HCT116 (cell line): ENCODE measurements around the gene CIDEA. TPM values are rescaled to one million over a fixed set of nuclear protein-coding genes. Genes with fewer than 3 reads are reported as not detected.

Experiments
- ATAC-seq: fragments of 200-7000 bp; cut with Tn5 transposase; 2 replicates; pipeline ENCODE4 v1.9.1; 2020; ENCODE audit warnings: mild to moderate bottlenecking, moderate library complexity
- BruUV-seq: library from RNA; stranded (reverse); fragments of 400-500 nt; replicated peaks from 2 replicates; lab custom pipeline; 2021; lab: Mats Ljungman, UMichigan
- CTCF ChIA-PET: fragments of 300-600 bp; sonication (Branson Sonifier 250); formaldehyde crosslinking; loops from one replicate; lab custom pipeline; 2021; ENCODE audit warnings: antibody characterized with exemption; lab: Charles Lee
- POLR2A ChIA-PET: fragments of 300-600, 350-600 bp; sonication (Branson Sonifier 250); formaldehyde crosslinking; loops from one replicate; lab custom pipeline; 2021; ENCODE audit warnings: antibody characterized with exemption; lab: Charles Lee
- RAD21 ChIA-PET, 2 experiments: fragments of 300-600 bp; sonication (Branson Sonifier 250); formaldehyde crosslinking; loops; one replicate each; lab custom pipeline; 2023; ENCODE audit warnings: low total read pairs in 2 of 2; ENCODE audit not compliant: uncharacterized antibody in 2 of 2, unreplicated experiment in 2 of 2, low non-redundant PET in 1 of 2; lab: Charles Lee
- DNase-seq: peaks from one replicate; pipeline ENCODE4 v3.0.0-alpha.2; 2010; ENCODE audit warnings: low read depth, low spot score
- H2AFZ ChIP-seq: fragments of 200-600 bp; shearing (Covaris generic), sonication (generic); 2 replicates; pipeline ENCODE4 v1.6.1; 2017; ENCODE audit warnings: low read depth, mixed run types, mixed read lengths, antibody characterized with exemption, low read length; ENCODE audit not compliant: poor library complexity, severe bottlenecking
- H3K27ac ChIP-seq: 2 replicates; pipeline ENCODE4 v1.5.1; 2012; ENCODE audit warnings: low read depth, low read length
- H3K27me3 ChIP-seq: fragments of 200-600 bp; sonication (generic); 2 replicates; pipeline ENCODE4 v1.6.1; 2016; ENCODE audit warnings: mixed run types, low read length, mixed read lengths; ENCODE audit not compliant: insufficient read depth
- H3K36me3 ChIP-seq, 2 experiments: fragments of 200-500 bp in 1 of 2; fragments of 200-600 bp in 1 of 2; sonication (Bioruptor generic) in 1 of 2; sonication (generic) in 1 of 2; 2 replicates each; pipeline versions ENCODE4 v1.5.1 to v1.6.1; 2014 to 2016; ENCODE audit warnings: low read length in 2 of 2, inconsistent platforms in 1 of 2, mixed read lengths in 1 of 2, mixed run types in 1 of 2; ENCODE audit not compliant: insufficient read depth in 2 of 2, control insufficient read depth in 1 of 2
- H3K4me1 ChIP-seq, 2 experiments: fragments of 200-600 bp in 1 of 2; sonication (generic) in 1 of 2; 2 replicates each; pipeline versions ENCODE4 v1.5.1 to v1.6.1; 2012 to 2017; ENCODE audit warnings: low read length in 2 of 2, inconsistent platforms in 1 of 2, mild to moderate bottlenecking in 1 of 2, mixed read lengths in 1 of 2, mixed run types in 1 of 2, moderate library complexity in 1 of 2; ENCODE audit not compliant: insufficient read depth in 2 of 2, control insufficient read depth in 1 of 2
- H3K4me2 ChIP-seq: fragments of 200-600 bp; sonication (generic); 2 replicates; pipeline ENCODE4 v1.6.1; 2017; ENCODE audit warnings: mixed run types, low read length, mixed read lengths
- H3K4me3 ChIP-seq, 2 experiments: fragments of 200-600 bp in 1 of 2; sonication (generic) in 1 of 2; replicated peaks in 1 of 2; 2 replicates each; pipeline ENCODE4 v1.5.1; 2011 to 2016; ENCODE audit warnings: low read length in 2 of 2, control low read depth in 1 of 2, low read depth in 1 of 2, mild to moderate bottlenecking in 1 of 2, mixed read lengths in 1 of 2, mixed run types in 1 of 2
- H3K79me2 ChIP-seq: fragments of 200-600 bp; sonication (generic); 2 replicates; pipeline ENCODE4 v1.6.1; 2017; ENCODE audit warnings: mild to moderate bottlenecking, mixed run types, low read length, moderate library complexity, mixed read lengths; ENCODE audit not compliant: insufficient read depth
- H3K9ac ChIP-seq: fragments of 200-600 bp; sonication (generic); 2 replicates; pipeline ENCODE4 v1.6.1; 2016; ENCODE audit warnings: low read length, mixed read lengths
- H3K9me2 ChIP-seq: fragments of 200-600 bp; sonication (generic), shearing (Covaris generic); 2 replicates; pipeline ENCODE4 v1.6.1; 2017; ENCODE audit warnings: mixed run types, mild to moderate bottlenecking, moderate library complexity; ENCODE audit not compliant: insufficient read depth
- H3K9me3 ChIP-seq, 2 experiments: fragments of 200-500 bp in 1 of 2; fragments of 200-600 bp in 1 of 2; sonication (Bioruptor generic) in 1 of 2; sonication (generic) in 1 of 2; 2 replicates each; pipeline ENCODE4 v1.6.1; 2014 to 2017; ENCODE audit warnings: low read length in 2 of 2, mixed read lengths in 2 of 2, inconsistent platforms in 1 of 2, low read depth in 1 of 2, mild to moderate bottlenecking in 1 of 2, mixed run types in 1 of 2, moderate library complexity in 1 of 2; ENCODE audit not compliant: control insufficient read depth in 1 of 2, insufficient read depth in 1 of 2
- H4K20me1 ChIP-seq: fragments of 200-600 bp; sonication (generic), shearing (Covaris generic); 2 replicates; pipeline ENCODE4 v1.6.1; 2017; ENCODE audit warnings: mixed run types, mild to moderate bottlenecking, moderate library complexity; ENCODE audit not compliant: insufficient read depth
- ATF3 ChIP-seq: IDR thresholded peaks from 2 replicates; pipeline ENCODE4 v1.6.1; 2012
- CTCF ChIP-seq, 3 experiments: fragments of 200-600 bp in 1 of 3; sonication (generic) in 1 of 3; IDR thresholded peaks in 2 of 3; conservative IDR thresholded peaks in 1 of 3; 2 replicates each; pipeline ENCODE4 v1.5.1; 2012 to 2017; ENCODE audit warnings: low read depth in 2 of 3, low read length in 2 of 3, antibody characterized with exemption in 1 of 3, borderline replicate concordance in 1 of 3, control low read depth in 1 of 3, mild to moderate bottlenecking in 1 of 3, mixed read lengths in 1 of 3, mixed run types in 1 of 3, moderate library complexity in 1 of 3; ENCODE audit not compliant: insufficient read depth in 1 of 3
- ELF1 ChIP-seq: IDR thresholded peaks from 2 replicates; pipeline ENCODE4 v1.6.1; 2012; ENCODE audit warnings: low read depth, borderline replicate concordance
- EZH2 ChIP-seq: fragments of 200-600 bp; sonication (generic); IDR thresholded peaks from 2 replicates; pipeline ENCODE4 v1.6.1; 2017; ENCODE audit warnings: antibody characterized with exemption, mixed run types
- FOSL1 ChIP-seq: IDR thresholded peaks from 2 replicates; pipeline ENCODE4 v1.6.1; 2012; ENCODE audit warnings: low read depth
- JUND ChIP-seq: IDR thresholded peaks from 2 replicates; pipeline ENCODE4 v1.6.1; 2012
- POLR2AphosphoS5 ChIP-seq: IDR thresholded peaks from 2 replicates; pipeline ENCODE4 v1.6.1; 2011; ENCODE audit warnings: mild to moderate bottlenecking, low read depth, low read length, moderate library complexity
- REST ChIP-seq: IDR thresholded peaks from 2 replicates; pipeline ENCODE4 v1.6.1; 2012; ENCODE audit warnings: low read depth
- SIN3A ChIP-seq: IDR thresholded peaks from 2 replicates; pipeline ENCODE4 v1.6.1; 2012; ENCODE audit warnings: low read depth
- SRF ChIP-seq: IDR thresholded peaks from 2 replicates; pipeline ENCODE4 v1.6.1; 2012; ENCODE audit warnings: low read depth
- TCF7L2 ChIP-seq: IDR thresholded peaks from 2 replicates; pipeline ENCODE4 v1.7.0; 2011; ENCODE audit warnings: borderline replicate concordance, inconsistent platforms; ENCODE audit not compliant: insufficient read depth, insufficient read length; ENCODE audit errors: extremely low read depth
- ZBTB33 ChIP-seq: IDR thresholded peaks from 2 replicates; pipeline ENCODE4 v1.6.1; 2011; ENCODE audit warnings: mild to moderate bottlenecking, low read length, moderate library complexity; ENCODE audit not compliant: insufficient replicate concordance; ENCODE audit errors: extremely low read depth
- ZFX ChIP-seq: fragments of 450-650 bp; IDR thresholded peaks from 2 replicates; pipeline ENCODE4 v1.6.1; 2017
- intact Hi-C: fragments of 100-400 bp; cut with micrococcal nuclease; formaldehyde crosslinking; loops from 2 replicates; pipeline ENCODE4 v1.10.0; 2022
- total RNA-seq: library from RNA; stranded (reverse); gene quantifications from one replicate; pipeline ENCODE4 v1.2.1, GENCODE V29; 2021; ENCODE audit not compliant: unreplicated experiment

Gene CIDEA
- total RNA-seq, 1 experiment from 2014 or later: not detected

- Histone ChIP-seq H4K20me1 (no peaks in the 10 kb centered on the region), H3K27me3 (no peaks in the 10 kb centered on the region), H3K9me2 (no peaks in the 10 kb centered on the region), H3K4me1 (peaks cover 5 to 6% of the 10 kb centered on the region in 2 experiments; a peak in 3 of 4 replicates), H3K27ac (no peak overlapping the region), H3K9me3 (no peaks in the 10 kb centered on the region), H3K4me3 (no peak overlapping the region), H3K9ac (no peak overlapping the region), H2AFZ (no peak overlapping the region), H3K4me2 (no peak overlapping the region), H3K79me2 (no peaks in the 10 kb centered on the region), H3K36me3 (no peaks in the 10 kb centered on the region)
- ChIA-PET POLR2A (no interaction called here), CTCF (no interaction called here), RAD21 (no interaction called here)
- intact Hi-C loops: no loop called here
- ATAC-seq (no peak), DNase-seq (no peak)
- BruUV-seq: no TSS peak
- no peak for TF ChIP-seq FOSL1
- TF ChIP-seq ZBTB33: no peak
- TF ChIP-seq ATF3: no peak
- no peak for TF ChIP-seq REST
- TF ChIP-seq EZH2: no peak
- TF ChIP-seq CTCF (IDR thresholded peaks at IDR 0.05 in 2 of 3, conservative IDR thresholded peaks at IDR 0.05 in 1 of 3; ENCODE audit: borderline replicate concordance in 1 of 3, insufficient read depth in 1 of 3, low read depth in 2 of 3, low read length in 2 of 3): no peak
- TF ChIP-seq POLR2AphosphoS5: no peak
- TF ChIP-seq JUND: no peak
- no peak for TF ChIP-seq TCF7L2
- no peak for TF ChIP-seq SRF
- TF ChIP-seq ELF1: no peak
- no peak for TF ChIP-seq ZFX
- TF ChIP-seq SIN3A: no peak
These were observed 48.4 kb downstream of the CIDEA start for GRCh38 chr18:12302391-12303147.
